ENCODE measurements around the gene TARBP2.

DNA sequence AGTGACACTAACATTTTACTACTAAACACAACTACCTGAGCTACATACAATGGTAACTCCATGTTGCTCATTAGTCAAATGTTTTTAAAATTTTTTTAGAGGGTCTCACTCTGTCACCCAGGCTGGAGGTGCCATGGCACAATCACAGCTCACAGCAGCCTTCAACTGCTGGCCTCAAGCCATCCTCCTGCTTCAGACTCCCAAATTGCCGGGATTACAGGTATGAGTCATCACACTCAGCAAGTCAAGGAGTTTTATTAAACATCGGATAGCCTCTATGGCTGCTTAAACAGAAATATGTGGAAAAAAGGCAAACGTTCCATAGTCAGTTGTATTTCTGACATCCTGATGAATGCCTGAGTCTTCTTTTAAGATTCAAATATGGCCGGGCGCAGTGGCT is 17.3 kb downstream of the TARBP2 start:
- TF ChIP-seq, protein P1, sequence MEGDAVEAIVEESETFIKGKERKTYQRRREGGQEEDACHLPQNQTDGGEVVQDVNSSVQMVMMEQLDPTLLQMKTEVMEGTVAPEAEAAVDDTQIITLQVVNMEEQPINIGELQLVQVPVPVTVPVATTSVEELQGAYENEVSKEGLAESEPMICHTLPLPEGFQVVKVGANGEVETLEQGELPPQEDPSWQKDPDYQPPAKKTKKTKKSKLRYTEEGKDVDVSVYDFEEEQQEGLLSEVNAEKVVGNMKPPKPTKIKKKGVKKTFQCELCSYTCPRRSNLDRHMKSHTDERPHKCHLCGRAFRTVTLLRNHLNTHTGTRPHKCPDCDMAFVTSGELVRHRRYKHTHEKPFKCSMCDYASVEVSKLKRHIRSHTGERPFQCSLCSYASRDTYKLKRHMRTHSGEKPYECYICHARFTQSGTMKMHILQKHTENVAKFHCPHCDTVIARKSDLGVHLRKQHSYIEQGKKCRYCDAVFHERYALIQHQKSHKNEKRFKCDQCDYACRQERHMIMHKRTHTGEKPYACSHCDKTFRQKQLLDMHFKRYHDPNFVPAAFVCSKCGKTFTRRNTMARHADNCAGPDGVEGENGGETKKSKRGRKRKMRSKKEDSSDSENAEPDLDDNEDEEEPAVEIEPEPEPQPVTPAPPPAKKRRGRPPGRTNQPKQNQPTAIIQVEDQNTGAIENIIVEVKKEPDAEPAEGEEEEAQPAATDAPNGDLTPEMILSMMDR (IDR thresholded peaks at IDR 0.05; ENCODE audit: low read depth, low read length, poor library complexity, severe bottlenecking): no peak
- no peak for TF ChIP-seq EZH2phosphoT487 (IDR thresholded peaks at IDR 0.05; ENCODE audit: borderline replicate concordance, low read length)

Measured in DOHH2 (cell line).